HepG2 (cell line): Measurements from ENCODE around the gene CAMK2D. TPM values are rescaled to one million over a fixed set of nuclear protein-coding genes. Genes with fewer than 3 reads are reported as not detected.

Experiments
- CREM ChIP-seq, 2 experiments: sonication (generic) in 1 of 2; formaldehyde crosslinking in 1 of 2; IDR thresholded peaks; 2 replicates each; pipeline versions ENCODE4 v1.4.0 to v1.6.1; 2016 to 2020; ENCODE audit warnings: antibody characterized with exemption in 1 of 2, mild to moderate bottlenecking in 1 of 2, missing genetic modification reagents in 1 of 2
- FOXK2 ChIP-seq: fragments of 450-650 bp; IDR thresholded peaks from 2 replicates; pipeline ENCODE4 v1.6.1; 2016
- FOXP4 ChIP-seq: sonication (generic); formaldehyde crosslinking; IDR thresholded peaks from 2 replicates; pipeline ENCODE4 v1.4.0; 2020; ENCODE audit warnings: missing genetic modification reagents
- GLMP ChIP-seq: sonication (generic); formaldehyde crosslinking; IDR thresholded peaks from 2 replicates; pipeline ENCODE4 v1.9.0; 2021; ENCODE audit warnings: missing genetic modification reagents, mild to moderate bottlenecking, borderline replicate concordance
- ISL2 ChIP-seq: sonication (generic); formaldehyde crosslinking; IDR thresholded peaks from 2 replicates; pipeline ENCODE4 v1.5.0; 2020; ENCODE audit warnings: missing genetic modification reagents
- MIXL1 ChIP-seq: IDR thresholded peaks from 2 replicates; pipeline ENCODE4 v1.6.1; 2016
- MYC ChIP-seq: sonication (generic); formaldehyde crosslinking; IDR thresholded peaks from 2 replicates; pipeline ENCODE4 v1.9.0; 2021; ENCODE audit warnings: missing genetic modification reagents, borderline replicate concordance
- NFIC ChIP-seq: IDR thresholded peaks from 2 replicates; pipeline ENCODE4 v1.6.1; 2012; ENCODE audit warnings: mild to moderate bottlenecking, low read length, inconsistent platforms
- PITX1 ChIP-seq: sonication (generic); formaldehyde crosslinking; IDR thresholded peaks from 2 replicates; pipeline ENCODE4 v1.5.1; 2020; ENCODE audit warnings: mild to moderate bottlenecking, missing genetic modification reagents
- POGK ChIP-seq: sonication (generic); formaldehyde crosslinking; conservative IDR thresholded peaks from 2 replicates; pipeline ENCODE4 v1.8.0; 2022; ENCODE audit warnings: mild to moderate bottlenecking, moderate library complexity, missing genetic modification reagents
- SATB2 ChIP-seq: sonication (generic); formaldehyde crosslinking; IDR thresholded peaks from 2 replicates; pipeline ENCODE4 v1.5.0; 2020; ENCODE audit warnings: missing genetic modification reagents
- TCF7L2 ChIP-seq: IDR thresholded peaks from 2 replicates; pipeline ENCODE4 v1.6.1; 2011; ENCODE audit warnings: mild to moderate bottlenecking, low read depth, low read length, moderate library complexity
- ZBTB10 ChIP-seq: sonication (generic); formaldehyde crosslinking; IDR thresholded peaks from 2 replicates; pipeline ENCODE4 v1.4.0; 2020; ENCODE audit warnings: missing genetic modification reagents, borderline replicate concordance
- ZBTB42 ChIP-seq: sonication (generic); formaldehyde crosslinking; IDR thresholded peaks from 2 replicates; pipeline ENCODE4 v1.5.0; 2020; ENCODE audit warnings: mild to moderate bottlenecking, missing genetic modification reagents
- ZMYM3 ChIP-seq: sonication (generic); formaldehyde crosslinking; IDR thresholded peaks from 2 replicates; pipeline ENCODE4 v1.5.1; 2020; ENCODE audit warnings: mild to moderate bottlenecking, missing genetic modification reagents
- ZNF629 ChIP-seq: sonication (generic); formaldehyde crosslinking; conservative IDR thresholded peaks from 2 replicates; pipeline ENCODE4 v1.5.0; 2020; ENCODE audit warnings: missing genetic modification reagents
- ZNF800 ChIP-seq: sonication (generic); formaldehyde crosslinking; IDR thresholded peaks from 2 replicates; pipeline ENCODE4 v1.4.0; 2020; ENCODE audit warnings: missing genetic modification reagents
- ZXDC ChIP-seq: sonication (generic); formaldehyde crosslinking; IDR thresholded peaks from 2 replicates; pipeline ENCODE4 v1.5.0; 2020; ENCODE audit warnings: mild to moderate bottlenecking, missing genetic modification reagents
- polyA plus RNA-seq, 8 experiments: library from polyadenylated mRNA; depleted of rRNA in 3 of 8; stranded (reverse) in 7 of 8; unstranded in 1 of 8; fragments of >200 nt; fragmentation: Illumina TruSeq in 4 of 8; extraction: Trizol in 4 of 8; gene quantifications; 2 replicates each; pipeline versions ENCODE4 v1.2.1 to v1.2.3, GENCODE V29; 2011 to 2016; ENCODE audit warnings: low read depth in 4 of 8, missing spikeins in 1 of 8, mixed read lengths in 1 of 8; ENCODE audit not compliant: insufficient read depth in 1 of 8
- total RNA-seq, 5 experiments: library from RNA; depleted of rRNA; stranded (reverse); fragments of >200 nt; fragmentation: Illumina TruSeq; extraction: Trizol; gene quantifications; 2 replicates each; pipeline ENCODE4 v1.2.3, GENCODE V29; 2016; ENCODE audit warnings: low read depth in 1 of 5

The CAMK2D gene
- total and polyA plus RNA-seq, 2 of the 13 experiments (the other 11 are each of a cell fraction or from before 2014, with no cell fraction given), result 18.0 to 65.4 TPM

- TF ChIP-seq POGK (CRISPR knock-in tag) (peak; percentile 68), FOXP4 (CRISPR knock-in tag) (peak; percentile 93), MYC (CRISPR knock-in tag) (0 out of 2 replicates have a peak, but pooled peaks have one; percentile 41), TCF7L2 (no peak), ZXDC (CRISPR knock-in tag) (no peak), NFIC (peak; percentile 79; the same call in 1 of the 2 replicates), ZNF800 (0 out of 2 replicates have a peak, but pooled peaks have one; percentile 36), GLMP (CRISPR knock-in tag) (no peak), PITX1 (CRISPR knock-in tag) (peak; percentile 89), SATB2 (CRISPR knock-in tag) (0 out of 2 replicates have a peak, but pooled peaks have one; percentile 46), ZMYM3 (peak; percentile 65; the same call in 1 of the 2 replicates), ZNF629 (CRISPR knock-in tag) (peak; percentile 81), MIXL1 (CRISPR knock-in tag) (peak; percentile 100), ZBTB42 (no peak), CREM (IDR thresholded peaks at IDR 0.05) (peak; percentile 71), CREM (CRISPR knock-in tag; IDR thresholded peaks at IDR 0.05) (no peak), ISL2 (CRISPR knock-in tag) (peak; percentile 90), FOXK2 (peak; percentile 85), ZBTB10 (CRISPR knock-in tag) (no peak)
Observed at GRCh38 chr4:113404167-113404571, 357.4 kb downstream of the CAMK2D start (continued).
